Erythroblast (primary cell): ENCODE results near the gene LHX4.

Source experiments
- GATA1 ChIP-seq: IDR thresholded peaks from 2 replicates; pipeline ENCODE4 v1.6.1; 2011; ENCODE audit warnings: low read depth, mild to moderate bottlenecking, control low read depth, low read length, moderate library complexity
- POLR2A ChIP-seq: IDR thresholded peaks from 2 replicates; pipeline ENCODE4 v1.6.1; 2011; ENCODE audit warnings: mild to moderate bottlenecking, low read length

DNA sequence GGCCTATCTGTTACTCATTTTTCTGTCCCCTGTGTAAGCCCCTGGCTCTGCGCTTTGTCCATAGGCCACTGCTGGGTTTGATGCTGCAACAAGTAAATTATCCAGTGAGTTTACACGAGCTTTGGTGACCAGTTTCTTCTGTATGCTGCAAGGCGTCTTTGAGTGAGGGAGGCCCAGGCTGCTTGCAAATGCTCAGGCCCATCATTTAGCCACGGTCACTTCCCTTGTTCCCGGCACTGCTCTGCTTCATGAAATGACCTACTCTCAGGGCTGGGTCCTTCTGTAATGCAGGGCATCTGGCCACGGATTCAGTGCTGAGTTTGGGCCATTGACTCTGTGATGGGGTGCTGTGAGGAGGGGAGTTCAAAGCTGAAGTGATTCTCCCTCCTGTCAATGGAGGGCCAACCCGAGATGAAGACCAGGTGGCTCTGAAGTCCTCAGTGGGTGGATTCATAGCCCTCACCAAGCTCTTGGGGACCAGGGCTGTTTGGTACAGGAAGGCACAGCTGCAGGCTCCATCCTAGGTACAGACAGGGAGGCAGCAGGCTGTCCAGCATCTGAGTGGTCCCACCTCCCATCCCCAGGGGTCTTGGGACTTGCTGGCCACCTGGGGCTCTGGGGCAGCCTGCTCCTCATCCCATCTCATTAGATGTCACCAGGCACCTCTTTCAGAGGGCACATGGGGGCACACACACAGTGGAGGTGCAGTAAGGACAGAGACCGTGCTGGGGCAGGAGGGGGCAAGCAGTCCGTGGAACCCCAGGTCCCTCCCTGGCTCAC is 21.7 kb downstream of the LHX4 start:
- TF ChIP-seq POLR2A (no peak), GATA1 (no peak)
